Astrocyte of the cerebellum (primary cell): ENCODE data around the gene CBLC.

Experiments
- DNase-seq: peaks from one replicate; pipeline ENCODE4 v3.0.0-alpha.2; 2011; ENCODE audit warnings: low read depth
- H3K4me3 ChIP-seq: 2 replicates; pipeline ENCODE4 v1.5.1; 2011; ENCODE audit warnings: mild to moderate bottlenecking, low read depth, low read length, moderate library complexity
- CTCF ChIP-seq: IDR thresholded peaks from 2 replicates; pipeline ENCODE4 v1.5.1; 2012; ENCODE audit warnings: low read length, low read depth, moderate library complexity, mild to moderate bottlenecking; ENCODE audit errors: missing control alignments
- in situ Hi-C: cut with HindIII; loops from 2 replicates; pipeline ENCODE4 v1.10.0; 2017; ENCODE audit warnings: low sequenced_read_pairs

Gene CBLC

DNA sequence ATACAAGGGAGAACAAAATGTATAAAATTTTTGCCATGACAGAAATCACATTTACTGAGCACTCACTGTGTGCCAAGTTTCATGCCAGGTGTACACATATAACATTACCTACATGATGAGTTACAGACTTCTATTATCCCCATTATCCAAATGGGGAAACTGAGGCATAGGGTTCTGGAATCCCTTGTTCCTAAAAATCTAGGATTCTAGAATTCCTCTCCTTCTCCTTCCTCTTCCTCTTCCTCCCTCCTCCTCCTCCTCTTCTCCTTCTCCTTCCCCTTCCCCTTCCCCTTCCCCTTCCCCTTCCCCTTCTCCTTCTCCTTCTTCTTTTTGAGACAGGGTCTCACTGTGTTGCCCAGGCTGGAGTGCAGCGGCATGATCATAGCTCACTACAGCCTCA lies 43.3 kb upstream of the CBLC start:
- DNase-seq: no peak
- in situ Hi-C loops: loop anchor here (10.0 kb wide), 1 partner anchor 220 kb away; the partner anchor contains the start of gene CLPTM1
- no peak overlapping the region for H3K4me3 ChIP-seq
- no peak for TF ChIP-seq CTCF

DNA sequence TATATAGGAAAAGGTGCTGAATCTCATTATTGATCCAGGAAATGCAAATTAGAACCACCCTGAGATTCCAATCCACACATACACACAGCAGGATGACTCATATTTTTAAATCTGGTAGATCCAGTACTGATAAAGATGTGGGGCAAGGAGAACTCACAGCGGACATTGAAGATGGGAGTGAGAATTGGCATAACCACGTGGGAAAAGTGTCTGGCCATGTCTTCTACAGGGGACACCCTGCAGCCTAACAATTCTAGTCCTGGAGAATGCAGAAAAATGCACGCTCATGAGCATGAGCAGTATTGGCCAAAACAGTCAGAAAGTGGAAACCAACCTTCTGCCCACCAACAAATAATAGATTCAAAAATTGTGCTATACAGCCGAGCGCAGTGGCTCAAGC lies 42.7 kb upstream of the CBLC start:
- no peak for DNase-seq
- no peak overlapping the region for H3K4me3 ChIP-seq
- in situ Hi-C loops: loop anchor here (10.0 kb wide), 1 partner anchor 220 kb away; the partner anchor contains the start of gene CLPTM1
- no peak for TF ChIP-seq CTCF

- TF ChIP-seq CTCF: no peak
- in situ Hi-C loops: loop anchor here (10.0 kb wide), 1 partner anchor 217 kb away; the partner anchor contains the start of gene CLPTM1
- no peak overlapping the region for H3K4me3 ChIP-seq
- peak; percentile 59 for DNase-seq
Observed at GRCh38 chr19:44737238-44738071, 40.2 kb upstream of the CBLC start.

GRCh38 chr19:44738136-44738535 lies 39.6 kb upstream of the CBLC start:
- in situ Hi-C loops: loop anchor here (10.0 kb wide), 1 partner anchor 217 kb away; the partner anchor contains the start of gene CLPTM1
- H3K4me3 ChIP-seq: no peak overlapping the region
- no peak for TF ChIP-seq CTCF
- no peak for DNase-seq

GRCh38 chr19:44738603-44739558 lies 38.8 kb upstream of the CBLC start:
- H3K4me3 ChIP-seq: no peak overlapping the region
- no peak for TF ChIP-seq CTCF
- no peak for DNase-seq
- in situ Hi-C loops: loop anchor here (10.0 kb wide), 1 partner anchor 216 kb away; the partner anchor contains the start of gene CLPTM1

DNA sequence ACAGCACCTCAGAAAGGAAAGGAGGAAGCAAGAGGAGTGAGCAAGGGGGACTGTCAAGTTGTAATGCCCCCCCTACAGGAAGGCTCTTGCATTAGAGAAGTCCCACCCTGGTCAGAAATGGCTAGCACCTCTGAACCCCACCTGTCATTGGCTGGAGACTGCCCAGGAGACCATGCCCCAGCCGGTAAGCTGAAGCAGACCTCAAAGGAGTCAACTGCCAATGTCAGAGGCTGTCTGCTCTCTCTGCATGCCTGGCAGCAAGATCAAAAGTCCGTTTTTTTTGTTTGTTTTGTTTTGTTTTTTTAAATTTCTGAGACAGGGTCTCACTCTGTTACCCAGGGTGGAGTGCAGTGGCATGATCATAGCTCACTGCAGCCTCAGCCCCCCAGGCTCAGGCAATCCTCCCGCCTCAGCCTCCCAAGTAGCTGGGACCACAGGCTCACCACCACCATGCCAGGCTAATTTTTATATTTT lies 37.3 kb upstream of the CBLC start:
- no peak for DNase-seq
- peak; percentile 24 for TF ChIP-seq CTCF
- in situ Hi-C loops: no loop called here
- no peak overlapping the region for H3K4me3 ChIP-seq
